BJ (cell line): Measurements from ENCODE around the gene FBXO38. TPM values are rescaled to one million over a fixed set of nuclear protein-coding genes. Genes with fewer than 3 reads are reported as not detected.

Source experiments
- CTCF ChIA-PET: fragments of 350-600 bp; formaldehyde crosslinking; extraction: SDS; loops from one replicate; lab custom pipeline; 2021; ENCODE audit warnings: antibody characterized with exemption, inconsistent platforms; lab: Yijun Ruan, JAX
- POLR2A ChIA-PET: fragments of 300-600 bp; sonication (Branson Sonifier 250); formaldehyde crosslinking; extraction: SDS; loops from one replicate; lab custom pipeline; 2021; ENCODE audit warnings: antibody characterized with exemption; lab: Charles Lee
- DNase-seq: peaks from one replicate; pipeline ENCODE4 v3.0.0-alpha.2; 2011; ENCODE audit warnings: low read depth
- H3K27me3 ChIP-seq: 2 replicates; pipeline ENCODE4 v1.6.0; 2011; ENCODE audit warnings: low read length; ENCODE audit not compliant: control insufficient read depth, insufficient read depth
- H3K36me3 ChIP-seq: 2 replicates; pipeline ENCODE4 v1.5.1; 2011; ENCODE audit warnings: low read length; ENCODE audit not compliant: control insufficient read depth, insufficient read depth
- H3K4me3 ChIP-seq: 2 replicates; pipeline ENCODE4 v1.5.1; 2011; ENCODE audit warnings: low read depth, mild to moderate bottlenecking, control low read depth, low read length
- CTCF ChIP-seq: IDR thresholded peaks from 2 replicates; pipeline ENCODE4 v1.5.1; 2011; ENCODE audit warnings: low read depth, mild to moderate bottlenecking, control low read depth, inconsistent platforms, low read length, moderate library complexity; ENCODE audit not compliant: insufficient read depth
- polyA plus RNA-seq: library from polyadenylated mRNA; depleted of rRNA; stranded (reverse); fragments of >200 nt; gene quantifications from 2 replicates; pipeline ENCODE4 v1.2.3, GENCODE V29; 2011

The FBXO38 gene
- polyA plus RNA-seq, 1 experiment: 19.3 TPM

GRCh38 chr5:148482697-148483462, 99.1 kb downstream of the FBXO38 start:
- H3K27me3 ChIP-seq: no peaks in the 10 kb centered on the region
- no peak overlapping the region for H3K4me3 ChIP-seq
- no peaks in the 10 kb centered on the region for H3K36me3 ChIP-seq
- ChIA-PET POLR2A (no interaction called here), CTCF (interaction anchor here (0.9 to 1.6 kb wide), 9 partner anchors 9 to 248 kb away, joined by 3 to 10 read pairs (median 4); no protein-coding TSS in a partner anchor)
- peak; percentile 71 for TF ChIP-seq CTCF
- DNase-seq: no peak

GRCh38 chr5:148483750-148484149, 100.0 kb downstream of the FBXO38 start:
- ChIA-PET POLR2A (no interaction called here), CTCF (interaction anchor here (0.6 to 1.4 kb wide), 6 partner anchors 8 to 247 kb away, joined by 3 to 6 read pairs (median 3); no protein-coding TSS in a partner anchor)
- no peak for TF ChIP-seq CTCF
- Histone ChIP-seq H3K4me3 (no peak overlapping the region), H3K27me3 (no peaks in the 10 kb centered on the region; the same call in 1 of the 2 replicates), H3K36me3 (no peaks in the 10 kb centered on the region)
- no peak for DNase-seq

GRCh38 chr5:148484651-148485050, 100.9 kb downstream of the FBXO38 start:
- TF ChIP-seq CTCF: no peak
- ChIA-PET CTCF (interaction anchor here (0.9 kb wide), 1 partner anchor 100 kb away, joined by 3 read pairs; no protein-coding TSS in a partner anchor), POLR2A (no interaction called here)
- Histone ChIP-seq H3K4me3 (no peak overlapping the region), H3K36me3 (no peaks in the 10 kb centered on the region), H3K27me3 (no peaks in the 10 kb centered on the region; the same call in 1 of the 2 replicates)
- DNase-seq: no peak

GRCh38 chr5:148486456-148486855, 102.7 kb downstream of the FBXO38 start:
- H3K4me3 ChIP-seq: no peak overlapping the region
- POLR2A ChIA-PET: no interaction called here
- H3K27me3 ChIP-seq: peaks cover 2% of the 10 kb centered on the region
- CTCF ChIA-PET: no interaction called here
- no peaks in the 10 kb centered on the region for H3K36me3 ChIP-seq
- no peak for DNase-seq
- TF ChIP-seq CTCF: no peak

- POLR2A ChIA-PET: no interaction called here
- CTCF ChIA-PET: no interaction called here
- TF ChIP-seq CTCF: no peak
- Histone ChIP-seq H3K27me3 (peaks cover 2% of the 10 kb centered on the region), H3K36me3 (no peaks in the 10 kb centered on the region), H3K4me3 (no peak overlapping the region)
- DNase-seq: no peak
These were observed 105.0 kb downstream of the FBXO38 start for GRCh38 chr5:148488757-148489156.
